Measurements from ENCODE around the gene CD300LB. TPM values are rescaled to one million over a fixed set of nuclear protein-coding genes. Genes with fewer than 3 reads are reported as not detected.
"Not testable (repeated sequence)": the region's sequence is repeated elsewhere in the genome, so short reads cannot be mapped to it uniquely, and the experiment has no call there.

The CD300LB gene
- total RNA-seq, 1 donor from 2014 or later = not detected

DNA sequence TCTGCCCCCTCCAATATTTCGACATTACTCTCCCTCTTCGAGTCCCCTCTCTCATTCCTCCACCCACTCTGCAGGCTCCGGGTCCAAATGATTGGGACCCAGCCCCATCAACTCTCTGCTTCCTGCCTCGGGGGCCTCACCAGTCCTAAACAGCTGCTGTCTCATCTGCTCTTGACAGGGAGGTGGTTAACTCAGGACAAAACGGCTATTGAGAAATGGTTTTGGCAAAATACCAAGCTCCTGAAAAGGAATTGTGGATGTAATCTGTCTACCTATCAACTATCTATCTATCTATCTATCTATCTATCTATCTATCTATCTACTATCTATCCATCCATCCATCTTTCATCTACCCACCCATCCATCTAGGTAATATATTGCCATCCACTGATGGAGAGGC is 33.9 kb upstream of the CD300LB start:
- DNase-seq = no peak
- Histone ChIP-seq H3K27me3 (ENCODE audit: low read depth) (peaks cover 82% of the 10 kb centered on the region), H3K27ac (replicated peaks) (no peak overlapping the region), H3K9me3 (replicated peaks) (no peaks in the 10 kb centered on the region), H3K4me3 (no peak overlapping the region), H3K4me1 (no peaks in the 10 kb centered on the region), H3K36me3 (no peaks in the 10 kb centered on the region)
- intact Hi-C loops (cut with micrococcal nuclease) = no loop called here
- TF ChIP-seq, protein P1, sequence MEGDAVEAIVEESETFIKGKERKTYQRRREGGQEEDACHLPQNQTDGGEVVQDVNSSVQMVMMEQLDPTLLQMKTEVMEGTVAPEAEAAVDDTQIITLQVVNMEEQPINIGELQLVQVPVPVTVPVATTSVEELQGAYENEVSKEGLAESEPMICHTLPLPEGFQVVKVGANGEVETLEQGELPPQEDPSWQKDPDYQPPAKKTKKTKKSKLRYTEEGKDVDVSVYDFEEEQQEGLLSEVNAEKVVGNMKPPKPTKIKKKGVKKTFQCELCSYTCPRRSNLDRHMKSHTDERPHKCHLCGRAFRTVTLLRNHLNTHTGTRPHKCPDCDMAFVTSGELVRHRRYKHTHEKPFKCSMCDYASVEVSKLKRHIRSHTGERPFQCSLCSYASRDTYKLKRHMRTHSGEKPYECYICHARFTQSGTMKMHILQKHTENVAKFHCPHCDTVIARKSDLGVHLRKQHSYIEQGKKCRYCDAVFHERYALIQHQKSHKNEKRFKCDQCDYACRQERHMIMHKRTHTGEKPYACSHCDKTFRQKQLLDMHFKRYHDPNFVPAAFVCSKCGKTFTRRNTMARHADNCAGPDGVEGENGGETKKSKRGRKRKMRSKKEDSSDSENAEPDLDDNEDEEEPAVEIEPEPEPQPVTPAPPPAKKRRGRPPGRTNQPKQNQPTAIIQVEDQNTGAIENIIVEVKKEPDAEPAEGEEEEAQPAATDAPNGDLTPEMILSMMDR (IDR thresholded peaks at IDR 0.05; ENCODE audit: borderline replicate concordance) = no peak

- Histone ChIP-seq H3K9me3 (replicated peaks) (no peaks in the 10 kb centered on the region), H3K27me3 (ENCODE audit: low read depth) (peaks cover 83% of the 10 kb centered on the region), H3K36me3 (no peaks in the 10 kb centered on the region), H3K27ac (replicated peaks) (no peak overlapping the region), H3K4me3 (no peak overlapping the region), H3K4me1 (no peaks in the 10 kb centered on the region)
- TF ChIP-seq, protein P1 (IDR thresholded peaks at IDR 0.05; ENCODE audit: borderline replicate concordance) = no peak
- no peak for DNase-seq
- intact Hi-C loops (cut with micrococcal nuclease) = no loop called here
These were observed 32.1 kb upstream of the CD300LB start for GRCh38 chr17:74563358-74563757.

GRCh38 chr17:74561586-74561985 is 30.3 kb upstream of the CD300LB start:
- Histone ChIP-seq H3K4me3 (no peak overlapping the region), H3K27ac (replicated peaks) (no peak overlapping the region), H3K4me1 (no peaks in the 10 kb centered on the region), H3K36me3 (no peaks in the 10 kb centered on the region), H3K9me3 (replicated peaks) (no peaks in the 10 kb centered on the region), H3K27me3 (ENCODE audit: low read depth) (peaks cover 70% of the 10 kb centered on the region)
- TF ChIP-seq, protein P1 (IDR thresholded peaks at IDR 0.05; ENCODE audit: borderline replicate concordance) = no peak
- DNase-seq = no peak
- intact Hi-C loops (cut with micrococcal nuclease) = no loop called here

DNA sequence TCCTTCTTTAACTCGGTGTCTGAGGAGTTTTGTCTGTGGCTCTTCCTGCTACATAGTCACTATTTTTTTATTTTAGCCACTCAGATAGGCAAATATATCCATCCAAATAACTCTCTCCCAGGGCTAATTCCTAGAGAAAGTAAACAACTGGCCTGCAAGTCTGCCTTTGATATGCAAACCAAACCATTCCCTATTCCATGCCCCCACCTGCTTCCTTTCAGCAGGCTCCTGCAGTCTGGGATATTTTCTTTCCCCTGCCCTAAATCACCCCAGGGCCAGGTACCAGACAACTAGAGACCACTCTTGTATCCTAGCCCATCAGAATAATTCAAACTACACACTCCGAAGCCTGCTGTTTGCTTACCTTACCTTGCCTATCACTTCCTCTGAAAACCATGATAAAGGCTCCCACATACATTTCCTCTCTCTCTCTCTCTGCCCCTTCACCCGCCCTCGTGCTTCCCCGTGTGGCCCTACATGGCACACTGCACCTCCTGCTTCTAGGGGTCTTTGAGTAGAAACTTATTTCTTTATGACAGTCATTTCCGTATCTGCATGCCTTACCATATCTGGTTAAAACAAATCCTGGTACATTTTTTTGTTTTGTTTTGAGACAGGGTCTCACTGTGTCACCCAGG is 27.7 kb upstream of the CD300LB start:
- H3K36me3 ChIP-seq = no peaks in the 10 kb centered on the region
- intact Hi-C loops (cut with micrococcal nuclease) = no loop called here
- H3K4me3 ChIP-seq = no peak overlapping the region
- DNase-seq = no peak
- H3K27me3 ChIP-seq (ENCODE audit: low read depth) = peaks cover 47% of the 10 kb centered on the region
- no peaks in the 10 kb centered on the region for H3K4me1 ChIP-seq
- H3K27ac ChIP-seq (replicated peaks) = no peak overlapping the region
- TF ChIP-seq, protein P1 (IDR thresholded peaks at IDR 0.05; ENCODE audit: borderline replicate concordance) = no peak
- no peaks in the 10 kb centered on the region for H3K9me3 ChIP-seq (replicated peaks)

- DNase-seq; H3K4me3 ChIP-seq; intact Hi-C loops (cut with micrococcal nuclease); H3K9me3 ChIP-seq (replicated peaks); H3K36me3 ChIP-seq; H3K4me1 ChIP-seq; H3K27ac ChIP-seq (replicated peaks): not testable (repeated sequence)
- peaks cover 47% of the 10 kb centered on the region for H3K27me3 ChIP-seq (ENCODE audit: low read depth)
These were observed 27.1 kb upstream of the CD300LB start for GRCh38 chr17:74558402-74558801.

DNA sequence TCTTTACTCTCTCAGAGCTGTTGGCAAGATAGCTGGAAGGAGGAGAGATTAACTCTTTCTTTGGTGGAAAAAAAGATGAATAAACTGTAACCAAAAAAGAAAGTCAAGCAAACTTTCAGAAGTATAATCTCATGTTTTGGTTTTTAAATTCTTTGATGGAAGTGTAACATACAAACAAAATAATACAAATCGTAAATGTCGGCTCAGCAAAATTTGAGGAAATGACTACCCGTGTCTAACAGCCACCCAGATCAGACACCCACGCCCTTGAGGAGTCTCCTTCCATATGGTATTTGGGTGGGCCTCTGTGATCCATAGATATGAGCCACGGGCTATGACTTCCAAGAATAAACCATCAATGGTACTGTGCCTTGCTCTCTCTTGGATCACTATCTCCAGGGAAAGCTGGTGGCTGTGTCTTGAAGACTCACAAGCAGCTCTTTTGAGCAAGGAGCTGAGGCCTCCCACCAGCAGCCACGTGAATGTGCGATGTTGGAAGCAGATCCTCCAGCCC is 24.2 kb upstream of the CD300LB start:
- no peak overlapping the region for H3K4me3 ChIP-seq
- H3K9me3 ChIP-seq (replicated peaks) = no peaks in the 10 kb centered on the region
- no peaks in the 10 kb centered on the region for H3K36me3 ChIP-seq
- peaks cover 47% of the 10 kb centered on the region for H3K27me3 ChIP-seq (ENCODE audit: low read depth)
- TF ChIP-seq, protein P1 (IDR thresholded peaks at IDR 0.05; ENCODE audit: borderline replicate concordance) = no peak
- no peak overlapping the region for H3K27ac ChIP-seq (replicated peaks)
- H3K4me1 ChIP-seq = no peaks in the 10 kb centered on the region
- no peak for DNase-seq
- intact Hi-C loops (cut with micrococcal nuclease) = no loop called here

All from left ventricle myocardium inferior (tissue), 1 donor.